D721Med (cell line): ENCODE data around the gene IKZF4.
"Not testable (repeated sequence)": the region's sequence is repeated elsewhere in the genome, so short reads cannot be mapped to it uniquely, and the experiment has no call there.

ENCODE experiments used
- DNase-seq: peaks from one replicate; pipeline ENCODE4 v3.0.0; 2011; ENCODE audit warnings: low spot score; ENCODE audit not compliant: insufficient read length
- FAIRE-seq: peaks from 2 replicates; lab custom pipeline; 2011; peaks lifted over from hg19 to GRCh38; lab: Jason Lieb, UNC
- TF ChIP-seq, protein P1 (sequence below): IDR thresholded peaks from 2 replicates; pipeline ENCODE4 v1.5.1; 2012; ENCODE audit warnings: mild to moderate bottlenecking, control low read depth; ENCODE audit not compliant: insufficient read depth; ENCODE audit errors: missing control alignments

IKZF4 gene

DNA sequence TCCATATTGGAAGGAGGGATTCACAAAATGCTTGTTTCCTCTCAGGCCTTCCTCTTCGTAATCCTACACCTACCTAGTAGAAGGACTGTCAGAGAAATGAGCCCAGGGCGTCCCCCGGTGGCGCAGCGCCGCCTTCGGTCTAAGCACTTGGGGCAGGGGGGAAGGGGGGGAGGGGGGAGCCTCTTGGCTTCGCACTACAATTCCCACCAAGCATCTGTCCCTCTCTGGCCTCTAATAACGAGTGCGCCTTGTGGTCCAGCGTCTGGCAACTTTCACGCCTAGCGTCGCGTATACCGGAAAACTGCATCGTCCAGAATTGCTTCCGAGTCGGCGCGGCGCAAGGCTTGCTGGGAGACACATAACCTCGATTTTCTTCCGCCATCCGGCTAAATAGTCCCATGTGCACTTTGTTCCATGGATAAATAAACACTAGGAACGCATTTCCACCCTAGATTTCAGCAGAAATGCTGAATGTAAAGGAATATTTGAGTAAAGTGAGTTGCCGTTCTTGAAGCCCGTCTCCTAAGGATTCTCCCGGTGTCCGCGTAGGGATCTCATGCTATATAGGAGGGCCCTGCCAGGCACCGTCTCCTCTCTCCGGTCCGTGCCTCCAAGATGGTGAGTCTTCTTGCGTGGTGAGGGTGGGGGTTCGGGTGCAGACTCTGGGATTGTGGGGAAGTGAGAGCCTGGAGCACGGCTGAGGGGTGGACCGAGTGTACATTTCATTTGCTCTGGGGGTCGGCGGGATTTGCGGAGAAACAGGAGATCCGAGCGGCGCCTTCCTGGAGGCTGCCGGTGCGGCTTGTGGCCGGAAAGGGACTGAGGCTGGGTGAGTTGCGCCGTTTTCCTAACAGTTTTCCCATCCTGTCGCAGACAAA lies 20.9 kb downstream of the IKZF4 start, which contains the start of gene RPS26:
Gene RPS26 (plus strand): TSS at position 367 of the 878 bp plus-strand sequence. CDS start 249 bp downstream, at position 616.
- TF ChIP-seq, protein P1, sequence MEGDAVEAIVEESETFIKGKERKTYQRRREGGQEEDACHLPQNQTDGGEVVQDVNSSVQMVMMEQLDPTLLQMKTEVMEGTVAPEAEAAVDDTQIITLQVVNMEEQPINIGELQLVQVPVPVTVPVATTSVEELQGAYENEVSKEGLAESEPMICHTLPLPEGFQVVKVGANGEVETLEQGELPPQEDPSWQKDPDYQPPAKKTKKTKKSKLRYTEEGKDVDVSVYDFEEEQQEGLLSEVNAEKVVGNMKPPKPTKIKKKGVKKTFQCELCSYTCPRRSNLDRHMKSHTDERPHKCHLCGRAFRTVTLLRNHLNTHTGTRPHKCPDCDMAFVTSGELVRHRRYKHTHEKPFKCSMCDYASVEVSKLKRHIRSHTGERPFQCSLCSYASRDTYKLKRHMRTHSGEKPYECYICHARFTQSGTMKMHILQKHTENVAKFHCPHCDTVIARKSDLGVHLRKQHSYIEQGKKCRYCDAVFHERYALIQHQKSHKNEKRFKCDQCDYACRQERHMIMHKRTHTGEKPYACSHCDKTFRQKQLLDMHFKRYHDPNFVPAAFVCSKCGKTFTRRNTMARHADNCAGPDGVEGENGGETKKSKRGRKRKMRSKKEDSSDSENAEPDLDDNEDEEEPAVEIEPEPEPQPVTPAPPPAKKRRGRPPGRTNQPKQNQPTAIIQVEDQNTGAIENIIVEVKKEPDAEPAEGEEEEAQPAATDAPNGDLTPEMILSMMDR, result peak; percentile 46
- no peak for FAIRE-seq
- peak; percentile 64 for DNase-seq

DNA sequence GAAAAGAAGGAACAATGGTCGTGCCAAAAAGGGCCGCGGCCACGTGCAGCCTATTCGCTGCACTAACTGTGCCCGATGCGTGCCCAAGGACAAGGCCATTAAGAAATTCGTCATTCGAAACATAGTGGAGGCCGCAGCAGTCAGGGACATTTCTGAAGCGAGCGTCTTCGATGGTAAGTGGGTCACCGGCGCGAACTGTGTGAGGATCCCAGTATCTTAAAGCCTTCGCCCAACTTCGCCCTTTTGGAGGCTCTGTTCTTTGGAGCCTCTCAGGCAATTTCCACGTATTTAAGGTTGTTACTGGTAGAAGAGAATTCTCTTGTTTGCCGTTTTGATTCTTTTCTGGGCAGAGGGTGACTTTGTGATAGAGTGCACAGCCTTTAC lies 21.6 kb downstream of the IKZF4 start:
- not testable (repeated sequence) for DNase-seq, FAIRE-seq

DNA sequence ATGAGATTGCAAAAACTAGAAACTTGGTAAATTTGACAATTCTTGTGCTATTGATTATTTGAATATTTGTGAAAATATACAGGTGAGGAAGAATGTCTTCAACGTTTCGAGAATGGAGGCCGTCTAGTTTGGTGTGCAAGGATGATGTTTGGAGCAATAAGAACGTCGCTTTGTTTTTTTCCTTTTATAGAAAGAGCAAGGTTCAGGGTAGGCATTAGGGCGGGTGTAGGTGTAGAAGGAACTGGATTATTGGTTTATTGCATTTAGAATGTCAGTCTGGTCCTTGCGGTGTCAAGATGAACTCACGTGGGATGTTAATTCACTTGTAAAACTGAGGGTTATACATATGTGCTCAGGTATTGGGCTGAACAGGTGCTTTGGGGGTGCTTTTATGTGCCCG lies 22.0 kb downstream of the IKZF4 start:
- TF ChIP-seq, protein P1, result no peak
- DNase-seq (no peak), FAIRE-seq (no peak)

DNA sequence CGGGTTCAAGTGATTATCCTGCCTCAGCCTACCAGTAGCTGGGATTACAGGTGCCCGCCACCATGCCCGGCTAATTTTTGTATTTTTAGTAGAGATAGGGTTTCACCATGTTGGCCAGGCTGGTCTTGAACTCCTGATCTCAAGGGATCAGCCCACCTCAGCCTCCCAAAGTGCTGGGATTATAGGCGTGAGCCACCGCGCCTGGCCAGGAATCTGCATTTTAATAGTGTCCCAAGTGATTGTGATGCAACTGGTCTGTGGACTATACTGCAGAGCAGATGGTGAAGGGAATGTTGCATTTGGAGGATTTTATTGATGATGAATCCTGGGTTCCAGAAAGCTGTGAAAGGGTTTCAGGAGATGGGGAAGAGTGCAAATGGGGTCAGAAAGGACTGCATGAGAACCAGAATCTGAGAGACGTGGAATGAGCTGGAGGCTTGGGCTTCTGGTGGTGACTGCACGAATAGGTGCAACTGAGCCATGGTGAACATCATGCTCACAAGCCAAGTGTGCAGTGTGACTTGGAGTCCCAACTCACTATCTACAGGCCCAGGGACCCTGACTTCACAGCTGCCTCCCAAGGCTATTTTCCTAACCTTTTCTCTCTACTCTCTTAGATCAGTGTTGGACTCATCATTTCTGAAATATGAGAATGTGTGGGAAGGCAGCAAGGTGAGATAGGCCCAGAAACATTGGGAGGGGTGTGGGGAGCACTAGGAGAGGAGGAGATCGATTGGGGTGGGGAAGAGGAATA lies 25.4 kb downstream of the IKZF4 start:
- DNase-seq (no peak), FAIRE-seq (no peak)
- TF ChIP-seq, protein P1, result no peak

DNA sequence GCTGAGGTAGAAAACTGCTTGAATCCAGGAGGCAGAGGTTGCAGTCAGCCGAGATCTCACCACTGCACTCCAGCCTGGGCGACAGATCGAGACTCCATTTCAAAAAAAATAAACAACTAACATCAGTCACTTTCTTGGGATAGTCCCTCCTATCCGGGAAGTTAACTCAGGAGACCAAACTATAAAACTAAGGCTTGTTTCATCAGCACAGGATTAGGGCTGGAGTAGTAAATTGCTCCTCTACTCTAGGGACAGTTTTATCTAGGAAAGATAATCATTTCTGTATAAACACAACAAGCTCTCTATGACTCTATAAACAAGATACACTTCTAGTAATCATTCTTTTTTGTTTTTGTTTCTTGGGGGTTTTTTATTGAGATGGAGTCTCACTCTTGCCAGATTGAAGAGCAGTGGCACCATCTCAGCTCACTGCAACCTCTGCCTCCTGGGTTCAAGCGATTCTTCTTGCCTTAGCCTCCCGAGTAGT lies 32.6 kb downstream of the IKZF4 start:
- DNase-seq, result no peak
- TF ChIP-seq, protein P1, result no peak
- FAIRE-seq, result no peak

DNA sequence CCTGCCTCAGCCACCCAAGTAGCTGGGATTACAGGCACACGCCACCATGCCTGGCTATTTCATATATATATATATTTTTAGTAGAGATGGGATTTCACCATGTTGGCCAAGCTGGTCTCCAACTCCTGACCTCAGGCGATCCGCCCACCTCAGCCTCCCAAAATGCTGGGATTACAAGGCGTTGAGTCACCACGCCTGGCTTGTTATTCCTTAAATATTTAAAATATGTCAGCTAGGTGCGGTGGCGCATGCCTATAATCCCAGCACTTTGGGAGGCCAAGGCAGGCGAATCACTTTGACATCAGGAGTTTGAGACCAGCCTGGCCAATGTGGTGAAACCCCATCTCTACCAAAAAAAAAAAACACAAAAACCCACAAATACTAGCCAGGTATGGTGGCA lies 39.1 kb downstream of the IKZF4 start:
- not testable (repeated sequence) for FAIRE-seq, DNase-seq

DNA sequence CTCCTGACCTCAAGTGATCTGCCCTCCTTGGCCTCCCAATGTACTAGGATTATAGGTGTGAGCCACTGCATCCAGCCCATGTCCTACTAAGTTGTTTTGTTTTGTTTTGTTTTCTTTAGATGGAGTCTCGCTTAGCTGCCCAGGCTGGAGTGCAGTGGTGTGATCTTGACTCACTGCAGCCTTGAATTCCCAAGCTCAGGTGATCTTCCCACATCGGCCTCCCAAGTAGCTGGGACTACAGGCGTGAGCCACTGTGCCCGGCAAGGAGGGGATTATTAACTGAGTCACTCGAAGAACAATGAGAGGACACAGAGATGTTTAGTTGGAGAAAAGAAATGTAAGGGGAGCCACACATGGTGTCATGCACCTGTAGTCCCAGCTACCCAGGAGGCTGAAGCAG lies 41.1 kb downstream of the IKZF4 start:
- FAIRE-seq, result no peak
- TF ChIP-seq, protein P1, result no peak
- DNase-seq, result no peak

DNA sequence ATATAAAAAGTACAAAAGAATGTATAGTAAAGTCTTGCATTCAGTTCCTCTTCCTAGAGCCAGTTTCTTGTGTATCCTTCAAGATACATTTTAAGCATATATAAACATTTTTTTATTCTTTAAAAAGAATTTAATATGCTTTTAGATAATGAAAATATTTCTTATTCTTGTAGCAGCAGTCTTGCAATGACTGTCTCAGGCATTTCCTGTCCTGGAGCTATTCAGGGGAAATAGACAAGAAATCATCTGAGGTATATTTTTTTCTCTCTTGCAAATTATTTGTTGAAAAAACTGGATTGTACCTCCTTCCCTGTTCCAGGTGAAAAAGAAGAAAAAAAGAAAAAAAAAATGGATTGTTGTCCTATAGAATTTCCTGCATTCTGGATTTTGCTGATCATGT lies 42.2 kb downstream of the IKZF4 start:
- FAIRE-seq (no peak), DNase-seq (no peak)
- TF ChIP-seq, protein P1, result no peak
